Activated T-helper 1 cell treated with Interleukin-2 at 50 U/mL for 16 hours (primary cell): ENCODE measurements around the gene ZBTB43.

Experiments
- DNase-seq: peaks from one replicate; pipeline ENCODE4 v3.0.0-alpha.2; 2020; ENCODE audit warnings: low read depth

ZBTB43 gene

DNA sequence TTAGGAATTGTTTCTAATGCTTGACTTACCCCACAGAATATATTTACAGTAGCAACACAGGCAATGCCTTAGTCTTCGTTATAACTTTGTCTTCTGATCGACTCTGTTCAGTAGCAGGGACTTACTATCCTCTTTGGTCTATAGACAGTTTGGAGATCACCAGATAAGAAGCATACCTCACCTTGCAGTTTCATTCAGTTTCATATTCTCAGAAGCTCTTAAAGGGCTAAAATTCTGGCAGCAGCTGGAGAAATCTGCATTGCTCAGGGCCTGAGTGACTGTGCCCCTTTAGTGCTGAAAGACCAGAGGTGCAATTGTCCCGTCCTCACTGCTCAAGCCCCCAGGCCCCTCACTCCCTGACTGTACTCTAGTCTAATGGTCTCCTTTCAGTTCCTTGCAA is 26.0 kb downstream of the ZBTB43 start:
- no peak for DNase-seq

- no peak for DNase-seq
Measured at GRCh38 chr9:126832440-126832839, 27.6 kb downstream of the ZBTB43 start.

DNA sequence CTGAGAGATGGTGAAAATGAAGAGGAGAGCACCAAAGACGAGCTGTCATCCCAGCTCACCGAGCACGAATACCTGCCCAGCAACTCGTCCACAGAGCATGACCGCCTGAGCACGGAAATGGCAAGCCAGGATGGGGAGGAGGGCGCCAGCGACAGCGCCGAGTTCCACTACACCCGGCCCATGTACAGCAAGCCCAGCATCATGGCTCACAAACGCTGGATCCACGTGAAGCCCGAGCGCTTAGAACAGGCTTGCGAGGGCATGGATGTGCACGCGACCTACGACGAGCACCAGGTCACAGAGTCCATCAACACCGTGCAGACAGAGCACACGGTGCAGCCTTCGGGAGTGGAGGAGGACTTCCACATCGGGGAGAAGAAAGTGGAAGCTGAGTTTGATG is 28.2 kb downstream of the ZBTB43 start:
- no peak for DNase-seq

DNA sequence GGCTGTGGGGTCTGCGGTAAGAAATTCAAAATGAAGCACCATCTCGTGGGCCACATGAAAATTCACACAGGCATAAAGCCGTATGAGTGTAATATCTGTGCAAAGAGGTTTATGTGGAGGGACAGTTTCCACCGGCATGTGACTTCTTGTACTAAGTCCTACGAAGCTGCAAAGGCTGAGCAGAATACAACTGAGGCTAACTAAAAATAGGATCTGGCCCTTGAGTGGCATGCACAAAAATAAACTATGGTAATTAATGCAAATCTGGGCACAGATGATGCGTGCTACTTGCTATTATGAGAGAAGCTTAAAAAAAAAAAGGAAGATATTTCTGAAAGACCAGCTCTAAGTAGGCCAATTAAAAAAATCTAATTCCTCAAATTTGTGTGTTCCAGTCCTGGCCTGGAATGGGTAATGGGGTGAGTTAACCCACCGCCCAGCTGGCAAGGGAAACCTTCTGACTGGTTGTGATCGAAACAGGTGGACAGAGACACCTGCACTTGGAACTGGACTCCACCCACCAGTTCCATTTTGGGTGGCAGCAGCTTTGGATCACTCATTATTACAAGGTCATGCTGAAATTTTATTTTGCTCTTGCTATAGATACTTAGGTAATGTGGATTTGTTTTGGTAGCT is 29.0 kb downstream of the ZBTB43 start:
- DNase-seq: no peak

- no peak for DNase-seq
Measured at GRCh38 chr9:126834672-126835071, 29.8 kb downstream of the ZBTB43 start.

DNA sequence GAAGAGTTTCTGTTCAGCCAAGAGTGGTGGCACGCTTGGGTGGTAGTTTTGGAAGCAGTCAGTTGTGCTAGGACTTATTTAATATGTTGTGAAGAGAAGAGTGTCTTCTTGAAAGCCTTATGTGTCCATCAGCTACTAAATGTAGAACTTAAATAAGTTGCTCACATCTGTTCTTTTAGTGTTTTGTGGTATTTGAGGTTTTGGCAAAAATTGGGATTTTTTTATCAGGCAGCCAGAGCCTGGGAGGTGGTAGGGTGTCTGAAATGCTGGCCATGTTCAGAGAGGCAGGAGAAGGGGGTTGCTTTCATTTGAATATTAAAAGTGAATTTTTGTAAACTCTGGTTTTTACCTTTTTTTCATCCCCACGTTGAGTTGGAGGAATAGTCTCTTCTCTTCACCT is 31.4 kb downstream of the ZBTB43 start:
- no peak for DNase-seq

GRCh38 chr9:126838055-126838811 is 33.4 kb downstream of the ZBTB43 start:
- no peak for DNase-seq

GRCh38 chr9:126838895-126839294 is 34.1 kb downstream of the ZBTB43 start:
- DNase-seq: no peak

DNA sequence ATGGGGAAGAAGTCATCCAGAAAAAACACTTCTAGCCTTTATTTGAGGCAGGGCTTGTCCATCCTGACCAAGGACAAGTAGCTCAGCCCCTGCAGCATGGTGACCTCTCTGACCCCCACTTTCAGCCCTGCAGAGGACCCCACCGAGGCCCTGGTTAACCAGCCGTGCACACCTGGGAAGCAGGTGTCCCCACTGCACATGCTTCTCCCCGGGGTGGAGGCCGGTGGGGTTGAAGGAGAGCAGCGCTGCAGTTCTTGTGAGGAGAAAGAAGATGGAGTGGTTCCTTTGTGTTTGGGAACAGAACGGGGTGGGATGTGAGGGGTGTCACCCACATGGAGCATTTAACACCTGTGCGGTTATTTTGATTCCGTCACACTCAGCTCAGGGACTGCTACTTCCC is 34.5 kb downstream of the ZBTB43 start:
- DNase-seq: no peak

DNA sequence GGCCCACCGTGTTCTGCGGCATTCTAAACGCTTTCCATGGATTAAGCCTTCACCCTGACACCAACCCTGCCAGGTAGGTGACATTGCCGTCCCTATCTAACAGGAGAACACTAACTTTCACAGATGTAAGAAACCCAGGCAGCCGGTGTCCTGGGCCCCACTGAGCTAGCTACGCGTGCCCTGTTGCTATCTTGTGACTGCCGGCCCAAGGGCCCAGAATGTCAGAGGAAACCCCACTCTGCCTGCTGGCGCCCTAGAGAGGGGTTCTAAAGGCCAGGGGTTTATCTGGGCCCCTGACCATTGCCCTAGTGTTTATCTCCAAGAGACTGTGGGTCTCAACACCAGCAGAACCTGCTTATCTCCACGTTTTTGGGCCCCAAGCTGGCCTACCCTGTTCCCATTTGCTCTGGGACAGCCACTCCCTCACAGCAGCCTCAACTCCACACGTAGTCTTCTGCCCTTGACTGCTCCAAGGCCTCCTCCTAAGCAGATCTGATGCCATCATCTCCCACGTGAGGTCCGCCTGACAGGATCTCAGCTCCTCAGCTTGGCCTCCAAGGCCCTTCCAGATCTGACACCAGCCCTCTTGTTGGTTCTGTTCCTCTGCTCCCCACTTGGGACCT is 37.5 kb downstream of the ZBTB43 start:
- no peak for DNase-seq

DNA sequence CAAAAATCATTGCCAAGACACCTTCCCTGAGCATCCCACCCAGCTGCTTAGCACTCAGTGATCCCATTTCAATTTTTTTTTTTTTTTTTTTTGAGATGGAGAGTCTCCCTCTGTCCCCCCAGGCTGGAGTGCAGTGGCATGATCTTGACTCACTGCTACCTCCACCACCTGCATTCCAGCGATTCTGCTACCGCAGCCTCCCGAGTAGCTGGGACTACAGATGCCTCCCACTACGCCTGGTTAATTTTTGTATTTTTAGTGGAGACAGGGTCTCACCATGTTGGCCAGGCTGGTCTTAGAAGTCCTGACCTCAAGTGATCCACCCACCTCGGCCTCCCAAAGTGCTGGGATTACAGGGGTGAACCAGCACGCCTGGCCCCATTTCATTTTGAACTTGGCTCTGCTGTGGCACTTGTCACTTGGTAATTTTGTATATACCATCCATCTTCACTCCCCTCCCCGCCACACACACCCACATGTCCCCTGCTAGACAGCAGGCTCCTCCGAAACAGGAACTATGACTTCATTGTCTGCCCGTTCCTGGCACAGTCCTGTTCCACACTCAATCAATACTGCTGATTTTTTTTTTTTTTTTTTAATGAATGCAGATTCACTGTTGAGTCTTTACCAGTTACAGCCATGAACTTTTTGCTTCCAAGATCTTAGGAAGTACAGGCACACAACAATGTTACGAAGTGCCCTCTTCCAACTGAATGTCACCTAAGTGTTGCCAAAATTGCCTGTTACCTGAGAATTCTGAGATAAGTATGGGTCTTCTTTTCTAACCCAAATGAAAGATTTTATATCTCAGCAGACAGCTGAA is 38.3 kb downstream of the ZBTB43 start:
- DNase-seq: no peak

DNA sequence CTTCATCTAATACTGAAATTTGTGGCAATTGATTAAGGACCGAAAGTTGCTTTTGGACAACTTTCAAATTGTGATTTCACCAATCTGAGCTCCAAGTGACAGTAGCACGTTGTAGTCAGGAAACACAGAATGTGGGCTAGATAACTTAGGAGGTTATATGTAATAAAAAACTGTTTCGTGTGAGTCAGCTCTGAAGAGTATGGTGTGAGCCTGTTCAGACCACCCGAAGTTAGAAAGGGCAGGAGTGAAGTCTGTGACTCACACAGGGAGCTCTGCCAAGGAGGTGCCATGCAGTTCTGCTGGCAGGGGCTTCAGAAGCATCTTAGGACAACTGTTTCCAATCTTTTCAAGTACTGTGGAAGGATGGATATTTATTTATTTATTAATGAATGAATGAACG is 39.2 kb downstream of the ZBTB43 start:
- no peak for DNase-seq

- no peak for DNase-seq
Measured at GRCh38 chr9:126847051-126847450, 42.2 kb downstream of the ZBTB43 start.

- DNase-seq: no peak
Measured at GRCh38 chr9:126849591-126850225, 44.9 kb downstream of the ZBTB43 start.

GRCh38 chr9:126851286-126851880 is 46.5 kb downstream of the ZBTB43 start:
- no peak for DNase-seq

- DNase-seq: no peak
Measured at GRCh38 chr9:126852086-126852688, 47.3 kb downstream of the ZBTB43 start.

GRCh38 chr9:126853667-126854066 is 48.8 kb downstream of the ZBTB43 start:
- no peak for DNase-seq

GRCh38 chr9:126854734-126855133 is 49.9 kb downstream of the ZBTB43 start:
- DNase-seq: no peak

DNA sequence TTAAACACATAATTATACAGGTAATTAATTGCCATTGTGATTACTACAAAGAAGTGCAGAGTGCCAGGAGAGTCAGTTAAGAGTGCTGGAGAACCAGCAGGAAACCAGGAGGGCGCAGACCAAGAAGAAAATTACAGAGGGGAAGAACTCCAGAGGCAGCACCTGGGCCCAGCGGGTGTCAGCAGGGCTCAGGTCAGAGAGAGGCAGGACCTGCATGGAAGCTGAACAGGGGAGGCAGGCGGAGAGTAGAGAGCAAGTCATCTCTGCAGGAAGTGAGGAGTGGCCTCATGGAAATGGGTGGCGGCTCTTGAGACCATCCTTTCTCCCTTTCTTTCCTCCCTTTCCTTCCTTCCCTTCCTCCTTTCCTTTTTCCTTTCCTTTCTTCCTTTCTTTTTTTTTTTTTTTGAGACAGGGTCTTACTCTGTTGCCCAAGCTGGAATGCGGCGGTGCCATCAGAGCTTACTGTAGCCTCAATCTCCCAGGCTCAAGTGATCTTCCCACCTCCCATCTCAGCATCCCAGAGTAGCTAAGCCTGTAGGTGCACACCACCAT is 51.6 kb downstream of the ZBTB43 start:
- no peak for DNase-seq

- no peak for DNase-seq
Measured at GRCh38 chr9:126857261-126857960, 52.6 kb downstream of the ZBTB43 start.
